NCI-H82 treated with DMSO at 0.1 percent for 48 hours (cell line): ENCODE data around the gene KIAA0232.
A peak's percentile ranks its signal among the peaks of the same experiment; 100 is the strongest.
"Not testable (repeated sequence)": the region's sequence is repeated elsewhere in the genome, so short reads cannot be mapped to it uniquely, and the experiment has no call there.

Experiments
- DNase-seq: peaks from one replicate; lab custom pipeline; 2025; ENCODE audit not compliant: unreplicated experiment; lab: John Stamatoyannopoulos, UW

Gene KIAA0232

GRCh38 chr4:6894528-6895498 is 112.3 kb downstream of the KIAA0232 start:
- no peak for DNase-seq

- no peak for DNase-seq
Measured at GRCh38 chr4:6896035-6896434, 113.5 kb downstream of the KIAA0232 start.

GRCh38 chr4:6898763-6899162 is 116.2 kb downstream of the KIAA0232 start:
- DNase-seq: no peak

- DNase-seq: no peak
Measured at GRCh38 chr4:6900181-6900812, 117.8 kb downstream of the KIAA0232 start.

- DNase-seq: no peak
Measured at GRCh38 chr4:6900956-6901355, 118.4 kb downstream of the KIAA0232 start.

GRCh38 chr4:6901669-6902317 is 119.3 kb downstream of the KIAA0232 start:
- no peak for DNase-seq

- no peak for DNase-seq
Measured at GRCh38 chr4:6902318-6903042, 120.0 kb downstream of the KIAA0232 start.

- no peak for DNase-seq
Measured at GRCh38 chr4:6905516-6906445, 123.3 kb downstream of the KIAA0232 start.

- not testable (repeated sequence) for DNase-seq
Measured at GRCh38 chr4:6906486-6906885, 124.0 kb downstream of the KIAA0232 start.

- no peak for DNase-seq
Measured at GRCh38 chr4:6907658-6908191, 125.2 kb downstream of the KIAA0232 start.

GRCh38 chr4:6908432-6909112 is 126.0 kb downstream of the KIAA0232 start:
- DNase-seq: no peak

- DNase-seq: peak; percentile 33
Measured at GRCh38 chr4:6909113-6909969, 126.8 kb downstream of the KIAA0232 start, which contains the start of gene TBC1D14. TSS of gene TBC1D14 (plus strand) at chr4:6909826. CDS start at chr4:6923390, 13,564 bp downstream.

GRCh38 chr4:6909970-6910339 is 127.4 kb downstream of the KIAA0232 start:
- no peak for DNase-seq

- DNase-seq: no peak
Measured at GRCh38 chr4:6910340-6910959, 127.9 kb downstream of the KIAA0232 start.

GRCh38 chr4:6910960-6911874 is 128.7 kb downstream of the KIAA0232 start:
- no peak for DNase-seq

- not testable (repeated sequence) for DNase-seq
Measured at GRCh38 chr4:6911917-6912316, 129.4 kb downstream of the KIAA0232 start.

- no peak for DNase-seq
Measured at GRCh38 chr4:6912441-6912840, 129.9 kb downstream of the KIAA0232 start.
